Peyer's patch (tissue), 4 donors: ENCODE measurements around the gene AMACR. TPM values are rescaled to one million over a fixed set of nuclear protein-coding genes. Genes with fewer than 3 reads are reported as not detected.

ENCODE experiments used
- DNase-seq, 3 donors: peaks; one replicate each; pipeline ENCODE4 v3.0.0-alpha.2; 2017 to 2019
- H3K27ac ChIP-seq, 4 donors: fragments of 200-600 bp; sonication (generic); one replicate each; pipeline ENCODE4 v1.5.1; 2016 to 2019
- H3K27me3 ChIP-seq, 2 donors: fragments of 200-600 bp; sonication (generic); one replicate each; pipeline ENCODE4 v1.5.1; 2019
- H3K36me3 ChIP-seq, 3 donors: fragments of 200-600 bp; sonication (generic); one replicate each; pipeline ENCODE4 v1.5.1; 2016 to 2019
- H3K4me1 ChIP-seq, 4 donors: fragments of 200-600 bp; sonication (generic); one replicate each; pipeline ENCODE4 v1.5.1; 2016 to 2019
- H3K4me3 ChIP-seq, 4 donors: fragments of 200-600 bp; sonication (generic); 1 replicate in 3 of 4; 2 replicates in 1 of 4; pipeline ENCODE4 v1.5.1; 2016 to 2019; ENCODE audit warnings: mild to moderate bottlenecking in 1 of 4
- H3K9me3 ChIP-seq, 4 donors: fragments of 200-600 bp; sonication (generic); one replicate each; pipeline ENCODE4 v1.5.1; 2016 to 2019; ENCODE audit warnings: mild to moderate bottlenecking in 1 of 4
- POLR2A ChIP-seq, 2 donors: fragments of 450-650 bp; IDR thresholded peaks; one replicate each; pipeline ENCODE4 v1.5.1; 2017; ENCODE audit warnings: antibody characterized with exemption in 2 of 2, mild to moderate bottlenecking in 2 of 2, moderate library complexity in 2 of 2
- total RNA-seq, 4 donors: library from RNA; depleted of rRNA; stranded (reverse); fragments of >200 nt; gene quantifications; one replicate each; pipeline ENCODE4 v1.1.0, GENCODE V29; 2016
- TF ChIP-seq, protein P1 (sequence below), 6 experiments: fragments of 450-650 bp in 4 of 6; fragments of 200-600 bp in 2 of 6; sonication (generic) in 1 of 6; IDR thresholded peaks; one replicate each; pipeline ENCODE4 v1.5.1; 2017 to 2019; ENCODE audit warnings: antibody characterized with exemption in 6 of 6, mild to moderate bottlenecking in 3 of 6, moderate library complexity in 1 of 6

The AMACR gene
- total RNA-seq, 4 donors from 2014 or later = 14.9 to 24.1 (median 20.3) TPM

DNA sequence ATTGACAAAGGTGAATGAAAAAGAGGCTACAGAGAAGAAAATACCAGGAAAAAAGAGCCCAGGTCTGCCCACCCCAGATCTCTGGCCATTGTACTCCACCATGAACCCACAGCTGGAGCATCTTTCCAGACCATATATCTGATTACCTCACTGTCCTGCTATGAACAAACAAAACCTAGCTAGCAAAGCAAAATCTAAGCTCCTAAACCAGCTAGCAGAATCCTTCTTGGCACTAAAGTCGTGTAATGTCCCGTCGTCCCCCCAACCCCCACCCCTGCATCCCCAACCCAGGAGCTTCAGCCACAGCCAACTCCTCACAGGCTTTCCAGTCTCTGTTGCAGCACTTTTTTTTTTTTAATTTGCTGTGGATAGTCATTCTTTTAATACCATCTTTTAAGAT lies 32.6 kb upstream of the AMACR start:
- peaks cover 0 to 17% (median 0%) of the 10 kb centered on the region in 4 donors for H3K4me1 ChIP-seq
- no peak overlapping the region for H3K27ac ChIP-seq
- H3K4me3 ChIP-seq = no peak overlapping the region
- no peaks in the 10 kb centered on the region for H3K27me3 ChIP-seq
- no peaks in the 10 kb centered on the region for H3K9me3 ChIP-seq
- TF ChIP-seq POLR2A (IDR thresholded peaks at IDR 0.05) = no peak
- TF ChIP-seq, protein P1, sequence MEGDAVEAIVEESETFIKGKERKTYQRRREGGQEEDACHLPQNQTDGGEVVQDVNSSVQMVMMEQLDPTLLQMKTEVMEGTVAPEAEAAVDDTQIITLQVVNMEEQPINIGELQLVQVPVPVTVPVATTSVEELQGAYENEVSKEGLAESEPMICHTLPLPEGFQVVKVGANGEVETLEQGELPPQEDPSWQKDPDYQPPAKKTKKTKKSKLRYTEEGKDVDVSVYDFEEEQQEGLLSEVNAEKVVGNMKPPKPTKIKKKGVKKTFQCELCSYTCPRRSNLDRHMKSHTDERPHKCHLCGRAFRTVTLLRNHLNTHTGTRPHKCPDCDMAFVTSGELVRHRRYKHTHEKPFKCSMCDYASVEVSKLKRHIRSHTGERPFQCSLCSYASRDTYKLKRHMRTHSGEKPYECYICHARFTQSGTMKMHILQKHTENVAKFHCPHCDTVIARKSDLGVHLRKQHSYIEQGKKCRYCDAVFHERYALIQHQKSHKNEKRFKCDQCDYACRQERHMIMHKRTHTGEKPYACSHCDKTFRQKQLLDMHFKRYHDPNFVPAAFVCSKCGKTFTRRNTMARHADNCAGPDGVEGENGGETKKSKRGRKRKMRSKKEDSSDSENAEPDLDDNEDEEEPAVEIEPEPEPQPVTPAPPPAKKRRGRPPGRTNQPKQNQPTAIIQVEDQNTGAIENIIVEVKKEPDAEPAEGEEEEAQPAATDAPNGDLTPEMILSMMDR (IDR thresholded peaks at IDR 0.05) = no peak
- no peak for DNase-seq
- no peaks in the 10 kb centered on the region for H3K36me3 ChIP-seq

DNA sequence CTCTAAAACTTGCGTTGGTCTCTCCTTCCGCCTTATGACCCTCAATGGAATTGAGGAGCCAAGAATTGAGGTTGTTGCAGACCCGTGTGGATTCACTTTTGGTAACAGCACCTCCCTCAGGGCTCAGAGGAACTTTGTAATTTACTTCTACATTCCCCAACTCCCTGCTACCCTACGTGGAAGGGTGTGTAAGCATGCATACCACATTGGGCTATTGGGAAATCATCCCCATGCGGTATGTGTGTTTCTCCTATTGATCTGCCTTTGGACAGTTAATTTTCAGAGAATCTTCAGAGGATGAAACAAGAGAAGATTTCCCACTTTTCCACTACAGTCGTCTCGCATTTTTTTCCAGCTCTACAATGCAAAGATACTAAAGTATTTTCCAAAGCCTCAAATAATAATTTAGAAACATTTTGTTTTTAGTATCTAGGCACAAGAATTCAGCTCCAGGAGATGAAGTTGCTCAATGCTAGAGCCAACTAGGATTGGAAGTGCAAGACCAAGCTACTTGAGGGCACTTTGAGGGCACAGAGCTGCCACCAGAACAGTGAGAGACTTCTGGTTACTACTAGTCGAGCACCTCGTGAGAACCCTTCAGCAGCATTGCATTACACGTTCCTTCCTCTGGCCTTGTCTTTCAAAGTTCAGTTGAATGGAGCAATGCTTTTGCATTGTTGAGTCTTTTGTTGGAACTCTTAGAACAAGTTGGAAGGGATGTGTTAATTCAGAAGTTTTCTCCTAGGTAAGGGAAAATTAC lies 31.7 kb upstream of the AMACR start:
- TF ChIP-seq POLR2A (IDR thresholded peaks at IDR 0.05) = no peak
- TF ChIP-seq, protein P1 (IDR thresholded peaks at IDR 0.05) = no peak
- H3K27ac ChIP-seq = no peak overlapping the region
- no peak for DNase-seq
- no peaks in the 10 kb centered on the region for H3K36me3 ChIP-seq
- no peaks in the 10 kb centered on the region for H3K9me3 ChIP-seq
- H3K27me3 ChIP-seq = no peaks in the 10 kb centered on the region
- peaks cover 0 to 17% (median 0%) of the 10 kb centered on the region in 4 donors for H3K4me1 ChIP-seq
- no peak overlapping the region for H3K4me3 ChIP-seq

DNA sequence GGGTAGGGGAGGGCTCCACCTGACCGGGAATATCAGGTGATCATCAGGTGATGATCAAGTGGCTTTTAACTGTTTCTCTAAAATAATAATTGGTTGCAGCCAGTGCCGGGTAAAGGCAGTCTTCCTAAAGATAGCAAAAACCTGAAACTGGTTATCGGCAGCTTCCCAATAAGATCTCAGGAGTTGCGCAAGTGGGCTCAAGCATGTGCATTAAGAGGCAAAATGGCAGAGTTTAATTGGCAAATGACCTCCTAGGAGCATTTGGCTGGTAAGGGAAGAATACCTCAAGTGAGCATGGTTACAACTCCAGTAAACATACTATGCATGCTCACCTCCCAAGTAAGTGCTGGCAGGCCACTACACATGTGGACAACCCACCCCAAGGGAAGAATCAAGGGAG lies 31.0 kb upstream of the AMACR start:
- Histone ChIP-seq H3K4me1 (peaks cover 0 to 12% (median 0%) of the 10 kb centered on the region in 4 donors), H3K27me3 (no peaks in the 10 kb centered on the region), H3K27ac (no peak overlapping the region), H3K4me3 (no peak overlapping the region), H3K9me3 (no peaks in the 10 kb centered on the region), H3K36me3 (no peaks in the 10 kb centered on the region)
- DNase-seq = no peak
- TF ChIP-seq POLR2A (IDR thresholded peaks at IDR 0.05) = no peak
- TF ChIP-seq, protein P1 (IDR thresholded peaks at IDR 0.05) = no peak

DNA sequence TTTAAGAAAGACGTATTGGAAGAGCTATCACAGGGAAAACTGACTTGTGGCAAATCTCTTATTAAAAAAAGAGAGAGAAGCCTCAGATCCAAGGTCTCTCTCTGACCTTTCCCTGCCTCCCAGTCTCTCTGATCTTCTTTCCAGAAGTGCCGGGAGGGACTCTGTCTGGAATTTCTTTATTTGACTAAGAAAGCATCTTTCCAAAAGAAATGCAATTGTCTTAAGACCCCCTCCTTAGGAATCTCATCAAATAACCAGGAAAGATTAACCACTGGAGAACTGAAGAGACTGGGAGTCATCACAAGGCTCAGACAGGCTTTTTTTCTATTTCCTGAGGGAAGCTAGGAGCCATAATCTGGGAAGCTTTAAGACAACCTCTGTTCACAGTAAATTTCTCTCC lies 30.5 kb upstream of the AMACR start:
- H3K4me3 ChIP-seq = no peak overlapping the region
- no peaks in the 10 kb centered on the region for H3K36me3 ChIP-seq
- TF ChIP-seq, protein P1 (IDR thresholded peaks at IDR 0.05) = no peak
- H3K27me3 ChIP-seq = no peaks in the 10 kb centered on the region
- H3K27ac ChIP-seq = no peak overlapping the region
- no peak for DNase-seq
- no peaks in the 10 kb centered on the region for H3K9me3 ChIP-seq
- H3K4me1 ChIP-seq = peaks cover 0 to 8% (median 0%) of the 10 kb centered on the region in 4 donors

DNA sequence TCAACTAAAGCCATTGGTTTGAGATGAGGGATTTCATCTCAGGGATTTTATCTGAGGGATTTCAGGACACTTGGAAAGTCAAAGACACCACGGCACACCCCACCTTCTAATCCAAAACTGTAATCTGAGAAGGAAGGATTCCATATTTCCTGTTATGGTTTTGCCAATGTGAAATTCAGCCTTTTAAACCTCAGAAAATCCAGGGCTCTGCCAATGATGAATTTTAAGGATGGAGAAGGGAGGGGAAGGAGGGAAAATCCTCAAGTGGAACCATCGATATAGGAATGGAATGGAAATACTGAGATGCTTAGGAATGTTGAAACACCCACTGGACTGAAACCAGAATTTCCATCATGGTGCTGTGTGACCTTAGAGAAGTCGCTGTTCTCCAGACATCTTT lies 29.9 kb upstream of the AMACR start:
- H3K36me3 ChIP-seq = no peaks in the 10 kb centered on the region
- no peak overlapping the region for H3K27ac ChIP-seq
- no peak for DNase-seq
- H3K27me3 ChIP-seq = no peaks in the 10 kb centered on the region
- peaks cover 0 to 1% (median 0%) of the 10 kb centered on the region in 4 donors for H3K4me1 ChIP-seq
- no peak for TF ChIP-seq POLR2A (IDR thresholded peaks at IDR 0.05)
- TF ChIP-seq, protein P1 (IDR thresholded peaks at IDR 0.05) = no peak
- no peak overlapping the region for H3K4me3 ChIP-seq
- no peaks in the 10 kb centered on the region for H3K9me3 ChIP-seq
